ENCODE measurements around the gene LRRC39.

- TF ChIP-seq POLR2A (IDR thresholded peaks at IDR 0.05): no peak
- TF ChIP-seq, protein P1, sequence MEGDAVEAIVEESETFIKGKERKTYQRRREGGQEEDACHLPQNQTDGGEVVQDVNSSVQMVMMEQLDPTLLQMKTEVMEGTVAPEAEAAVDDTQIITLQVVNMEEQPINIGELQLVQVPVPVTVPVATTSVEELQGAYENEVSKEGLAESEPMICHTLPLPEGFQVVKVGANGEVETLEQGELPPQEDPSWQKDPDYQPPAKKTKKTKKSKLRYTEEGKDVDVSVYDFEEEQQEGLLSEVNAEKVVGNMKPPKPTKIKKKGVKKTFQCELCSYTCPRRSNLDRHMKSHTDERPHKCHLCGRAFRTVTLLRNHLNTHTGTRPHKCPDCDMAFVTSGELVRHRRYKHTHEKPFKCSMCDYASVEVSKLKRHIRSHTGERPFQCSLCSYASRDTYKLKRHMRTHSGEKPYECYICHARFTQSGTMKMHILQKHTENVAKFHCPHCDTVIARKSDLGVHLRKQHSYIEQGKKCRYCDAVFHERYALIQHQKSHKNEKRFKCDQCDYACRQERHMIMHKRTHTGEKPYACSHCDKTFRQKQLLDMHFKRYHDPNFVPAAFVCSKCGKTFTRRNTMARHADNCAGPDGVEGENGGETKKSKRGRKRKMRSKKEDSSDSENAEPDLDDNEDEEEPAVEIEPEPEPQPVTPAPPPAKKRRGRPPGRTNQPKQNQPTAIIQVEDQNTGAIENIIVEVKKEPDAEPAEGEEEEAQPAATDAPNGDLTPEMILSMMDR (IDR thresholded peaks at IDR 0.05): no peak
- no peak for TF ChIP-seq POLR2AphosphoS5 (IDR thresholded peaks at IDR 0.05; ENCODE audit: insufficient read depth in 1 of 2, low read depth in 1 of 2)
Observed at GRCh38 chr1:100146958-100147357, 31.1 kb downstream of the LRRC39 start.
